IPS-18a (cell line): ENCODE data around the gene NR3C1.

Experiments used
- H3K27ac ChIP-seq: one replicate; pipeline ENCODE4 v1.5.1; 2013; ENCODE audit warnings: low read length
- H3K27me3 ChIP-seq: one replicate; pipeline ENCODE4 v1.6.1; 2013; ENCODE audit warnings: mild to moderate bottlenecking, low read length; ENCODE audit not compliant: control insufficient read depth, insufficient read depth
- H3K36me3 ChIP-seq: one replicate; pipeline ENCODE4 v1.6.1; 2013; ENCODE audit warnings: low read depth, low read length; ENCODE audit not compliant: control insufficient read depth
- H3K4me1 ChIP-seq: one replicate; pipeline ENCODE4 v1.6.1; 2013; ENCODE audit warnings: low read depth, low read length; ENCODE audit not compliant: control insufficient read depth
- H3K4me3 ChIP-seq: one replicate; pipeline ENCODE4 v1.5.1; 2013; ENCODE audit warnings: low read length
- H3K9ac ChIP-seq: one replicate; pipeline ENCODE4 v1.6.1; 2013; ENCODE audit warnings: mild to moderate bottlenecking, low read length, moderate library complexity
- H3K9me3 ChIP-seq: one replicate; pipeline ENCODE4 v1.6.1; 2013; ENCODE audit warnings: low read depth, low read length; ENCODE audit not compliant: control insufficient read depth

NR3C1 gene

DNA sequence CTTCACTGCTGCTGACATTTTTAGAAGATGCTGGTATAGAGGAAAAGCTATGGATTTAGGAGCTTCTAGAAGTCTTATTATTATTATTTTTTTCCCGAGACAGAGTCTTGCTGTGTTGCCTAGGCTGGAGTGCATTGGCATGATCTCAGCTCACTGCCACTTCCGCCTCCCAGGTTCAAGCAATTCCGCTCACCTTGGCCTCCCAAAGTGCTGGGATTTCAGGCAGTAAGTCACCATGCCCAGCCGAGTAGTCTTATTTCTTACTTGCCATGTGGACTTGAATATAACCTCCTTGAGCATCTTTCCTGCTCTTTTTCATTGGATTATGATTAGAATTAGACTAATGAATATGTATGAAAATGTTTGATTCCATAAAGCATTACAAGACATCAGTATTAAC lies 119.5 kb downstream of the NR3C1 start:
- Histone ChIP-seq H3K27me3 (no peaks in the 10 kb centered on the region), H3K4me3 (no peak overlapping the region), H3K36me3 (no peaks in the 10 kb centered on the region), H3K4me1 (peaks cover 10% of the 10 kb centered on the region), H3K9ac (no peak overlapping the region), H3K9me3 (peaks cover 4% of the 10 kb centered on the region), H3K27ac (no peak overlapping the region)

DNA sequence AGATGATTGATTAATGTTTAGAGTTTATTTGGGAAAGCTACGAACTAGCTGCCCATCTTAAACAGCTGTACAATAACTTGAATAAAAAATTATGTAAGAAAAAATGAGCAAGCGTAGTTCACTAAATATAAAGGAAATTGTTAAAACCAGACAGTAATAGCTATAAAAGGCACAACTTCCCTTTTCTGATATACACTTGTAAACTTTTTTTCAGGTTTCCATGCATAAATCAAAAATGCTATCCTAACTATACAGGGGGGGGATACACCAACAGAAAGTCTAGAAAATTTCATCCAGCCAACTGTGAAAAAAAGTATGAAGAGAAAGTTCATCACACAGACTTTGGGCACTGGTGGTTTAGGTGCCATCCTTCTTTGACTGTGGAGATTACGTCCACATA lies 122.3 kb downstream of the NR3C1 start:
- H3K4me3 ChIP-seq = no peak overlapping the region
- peaks cover 4% of the 10 kb centered on the region for H3K9me3 ChIP-seq
- no peak overlapping the region for H3K27ac ChIP-seq
- H3K4me1 ChIP-seq = peaks cover 10% of the 10 kb centered on the region
- H3K27me3 ChIP-seq = no peaks in the 10 kb centered on the region
- no peaks in the 10 kb centered on the region for H3K36me3 ChIP-seq
- H3K9ac ChIP-seq = no peak overlapping the region

DNA sequence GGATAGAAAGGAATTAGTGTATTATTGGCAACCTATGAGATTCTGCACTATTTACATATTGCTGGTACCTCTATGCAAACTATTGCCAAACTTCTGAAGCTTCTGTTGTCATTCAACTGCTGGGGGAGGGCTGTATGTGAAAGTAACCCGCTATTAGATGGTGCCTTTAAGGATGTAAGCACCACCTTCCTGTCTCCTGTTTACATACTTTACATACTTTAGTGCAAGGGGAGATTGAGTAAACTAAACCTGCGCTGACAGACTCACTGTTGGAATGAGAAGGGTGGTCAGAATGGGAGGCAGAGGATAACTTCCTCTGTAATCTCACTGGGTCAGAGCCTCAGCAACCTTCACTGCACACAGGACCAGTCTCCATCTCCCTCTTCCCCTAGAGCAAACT lies 123.8 kb downstream of the NR3C1 start:
- no peak overlapping the region for H3K4me3 ChIP-seq
- H3K4me1 ChIP-seq = peaks cover 10% of the 10 kb centered on the region
- peaks cover 4% of the 10 kb centered on the region for H3K9me3 ChIP-seq
- H3K9ac ChIP-seq = no peak overlapping the region
- no peaks in the 10 kb centered on the region for H3K27me3 ChIP-seq
- H3K27ac ChIP-seq = no peak overlapping the region
- H3K36me3 ChIP-seq = no peaks in the 10 kb centered on the region

DNA sequence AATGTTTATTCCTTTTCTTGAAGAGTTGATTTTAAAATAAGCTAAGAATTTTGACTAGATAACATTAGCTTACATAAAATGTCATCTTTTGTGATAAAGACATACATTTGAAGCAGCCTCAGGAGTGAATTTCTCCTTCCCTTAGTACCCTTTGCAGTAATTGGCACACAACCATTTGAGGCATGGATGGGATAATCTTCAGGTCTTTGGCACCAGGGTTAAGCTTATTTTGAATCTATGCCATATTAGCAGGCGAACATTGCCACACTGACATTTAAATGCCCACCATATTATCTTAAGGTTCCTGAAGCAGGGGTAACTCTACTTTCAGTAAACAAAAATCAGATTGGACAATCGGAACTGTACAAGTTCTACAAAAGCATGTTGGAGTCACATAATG lies 126.0 kb downstream of the NR3C1 start:
- Histone ChIP-seq H3K36me3 (no peaks in the 10 kb centered on the region), H3K27ac (no peak overlapping the region), H3K4me1 (peaks cover 10% of the 10 kb centered on the region), H3K4me3 (no peak overlapping the region), H3K27me3 (no peaks in the 10 kb centered on the region), H3K9me3 (no peaks in the 10 kb centered on the region), H3K9ac (no peak overlapping the region)

DNA sequence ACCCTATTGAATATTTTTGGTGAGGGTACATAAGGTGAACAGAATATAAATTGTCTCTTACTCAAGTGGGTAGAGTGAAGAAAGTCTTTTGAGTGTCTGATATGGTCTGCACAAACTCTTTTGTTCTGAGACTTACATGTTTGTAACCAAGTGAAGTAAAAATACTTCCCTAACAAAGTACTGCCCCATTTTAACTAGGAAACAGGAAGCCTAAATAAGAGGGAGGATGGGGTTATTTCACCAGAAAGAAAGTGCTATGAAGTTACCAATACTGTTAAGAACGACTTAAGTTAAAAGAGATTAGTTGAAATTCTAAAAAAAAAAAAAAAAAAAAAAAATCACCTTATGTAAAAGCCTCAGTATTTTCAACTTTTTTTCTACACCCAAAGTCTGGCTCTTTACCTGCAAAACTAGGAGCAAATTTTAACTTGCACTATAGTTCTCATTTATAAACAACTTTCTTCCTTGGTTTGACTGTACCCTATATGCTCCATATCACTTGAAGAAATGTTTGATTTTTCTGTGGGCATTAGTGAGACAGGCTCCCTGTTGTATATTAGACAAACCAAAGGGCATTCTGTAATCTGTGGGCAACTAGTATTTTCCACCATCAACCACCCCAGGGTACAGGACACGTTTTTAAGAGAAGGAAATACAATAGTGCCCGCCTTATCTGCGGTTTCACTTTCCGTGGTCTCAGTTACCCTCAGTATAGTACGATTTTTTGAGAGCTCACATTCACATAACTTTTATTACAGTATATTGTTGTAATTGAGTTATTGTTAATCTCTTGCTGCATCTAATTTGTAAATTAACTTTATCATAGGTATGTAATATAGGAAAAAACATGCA lies 127.7 kb downstream of the NR3C1 start:
- no peaks in the 10 kb centered on the region for H3K9me3 ChIP-seq
- H3K36me3 ChIP-seq = no peaks in the 10 kb centered on the region
- no peak overlapping the region for H3K9ac ChIP-seq
- H3K4me3 ChIP-seq = no peak overlapping the region
- H3K27ac ChIP-seq = no peak overlapping the region
- peaks cover 10% of the 10 kb centered on the region for H3K4me1 ChIP-seq
- H3K27me3 ChIP-seq = no peaks in the 10 kb centered on the region

DNA sequence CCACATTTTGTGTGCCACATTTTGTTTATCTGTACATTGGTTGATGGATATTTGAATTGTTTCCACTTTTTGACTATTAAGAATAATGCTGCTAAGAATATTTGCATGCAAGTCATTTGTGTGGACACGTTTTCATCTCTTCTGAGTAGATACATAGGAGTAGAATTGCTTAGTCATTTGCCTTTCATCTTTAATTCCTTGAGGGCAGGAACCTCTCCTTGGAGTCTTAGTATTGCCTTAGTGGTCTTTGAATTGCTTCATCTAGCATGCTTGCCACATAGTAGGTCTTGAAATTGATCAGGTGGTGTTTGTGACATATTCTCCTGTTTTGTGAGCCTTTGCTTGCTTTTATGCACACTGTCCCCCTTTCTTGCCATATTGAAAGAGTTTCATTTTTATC lies 128.5 kb downstream of the NR3C1 start:
- Histone ChIP-seq H3K4me1 (peaks cover 8% of the 10 kb centered on the region), H3K4me3 (no peak overlapping the region), H3K27ac (no peak overlapping the region), H3K27me3 (no peaks in the 10 kb centered on the region), H3K9me3 (no peaks in the 10 kb centered on the region), H3K9ac (no peak overlapping the region), H3K36me3 (no peaks in the 10 kb centered on the region)

DNA sequence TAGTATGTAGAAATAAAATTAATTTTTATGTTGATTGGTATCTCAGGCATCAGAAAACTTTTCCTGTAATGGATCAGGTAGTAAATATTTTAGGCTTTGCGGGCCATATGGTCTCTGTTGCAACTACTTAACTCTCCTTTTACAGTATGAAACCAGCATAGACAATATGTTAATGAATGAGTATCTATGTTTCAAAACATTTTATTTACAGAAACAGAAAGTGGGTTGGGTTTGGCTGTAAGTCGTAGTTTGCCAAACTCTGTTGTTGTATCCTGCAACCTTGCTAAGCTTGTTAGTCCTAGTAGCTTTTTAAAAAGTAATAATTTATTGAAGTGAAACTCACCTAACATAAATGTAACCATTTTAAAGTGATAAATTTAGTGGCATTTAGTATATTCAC lies 132.1 kb downstream of the NR3C1 start:
- H3K4me1 ChIP-seq = no peaks in the 10 kb centered on the region
- H3K9ac ChIP-seq = no peak overlapping the region
- no peak overlapping the region for H3K4me3 ChIP-seq
- H3K27ac ChIP-seq = no peak overlapping the region
- H3K27me3 ChIP-seq = no peaks in the 10 kb centered on the region
- H3K9me3 ChIP-seq = peaks cover 6% of the 10 kb centered on the region
- no peaks in the 10 kb centered on the region for H3K36me3 ChIP-seq

DNA sequence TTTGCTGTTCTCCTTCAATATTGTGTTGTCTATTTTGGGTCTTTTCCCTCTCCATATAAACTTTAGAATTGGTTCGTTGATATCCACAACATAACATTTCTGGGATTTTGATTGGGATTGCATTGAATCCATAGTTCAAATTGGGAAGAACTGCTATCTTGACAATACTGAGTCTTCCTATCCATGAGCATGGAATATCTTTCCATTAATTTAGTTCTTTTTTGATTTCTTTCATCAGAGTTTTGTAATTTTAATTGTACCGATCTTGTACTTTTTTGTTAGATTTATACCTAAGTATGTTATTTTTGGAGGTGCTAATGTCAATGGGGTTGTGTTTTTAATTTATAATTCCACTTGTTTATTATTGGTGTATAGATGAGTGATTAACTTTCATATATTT lies 135.1 kb downstream of the NR3C1 start:
- H3K27ac ChIP-seq = no peak overlapping the region
- peaks cover 8% of the 10 kb centered on the region for H3K9me3 ChIP-seq
- no peaks in the 10 kb centered on the region for H3K27me3 ChIP-seq
- H3K4me3 ChIP-seq = no peak overlapping the region
- H3K9ac ChIP-seq = no peak overlapping the region
- no peaks in the 10 kb centered on the region for H3K4me1 ChIP-seq
- no peaks in the 10 kb centered on the region for H3K36me3 ChIP-seq

DNA sequence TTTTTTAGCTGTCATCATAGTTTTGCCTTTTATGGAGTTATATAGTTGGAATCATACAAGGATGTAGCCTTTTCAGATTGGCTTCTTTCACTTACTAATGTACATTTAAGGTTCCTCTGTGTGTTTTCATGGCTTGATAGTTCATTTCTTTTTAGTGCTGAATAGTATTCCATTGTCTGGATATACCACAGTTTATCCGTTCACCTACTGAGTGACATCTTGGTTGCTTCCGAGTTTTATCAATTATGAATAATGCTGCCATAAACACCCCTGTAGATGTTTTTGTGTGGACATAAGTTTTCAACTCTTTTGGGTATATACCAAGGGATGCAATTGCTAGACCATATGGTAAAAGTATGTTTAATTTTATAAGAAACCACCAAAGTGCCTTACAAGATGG lies 136.3 kb downstream of the NR3C1 start:
- Histone ChIP-seq H3K9me3 (peaks cover 8% of the 10 kb centered on the region), H3K4me3 (no peak overlapping the region), H3K9ac (no peak overlapping the region), H3K4me1 (no peaks in the 10 kb centered on the region), H3K27ac (no peak overlapping the region), H3K27me3 (no peaks in the 10 kb centered on the region), H3K36me3 (no peaks in the 10 kb centered on the region)

DNA sequence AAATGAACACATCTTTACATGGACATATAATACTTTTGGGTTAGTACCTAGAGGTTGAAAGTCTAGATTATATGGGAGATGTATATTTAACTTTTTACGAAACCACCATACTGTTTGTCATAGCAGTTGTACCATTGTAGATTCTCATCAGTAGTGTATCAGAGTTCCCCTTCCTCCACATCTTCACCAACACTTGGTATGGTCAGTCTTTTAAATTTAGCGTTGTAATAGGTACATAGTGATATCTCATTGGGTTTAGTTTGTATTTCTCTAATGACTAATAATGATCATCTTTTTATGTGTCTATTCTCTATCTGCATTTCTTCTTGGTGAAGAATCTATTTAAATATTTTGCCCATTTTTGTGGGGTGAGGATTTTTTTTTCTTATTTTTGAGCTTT lies 137.5 kb downstream of the NR3C1 start:
- no peak overlapping the region for H3K27ac ChIP-seq
- no peaks in the 10 kb centered on the region for H3K27me3 ChIP-seq
- H3K36me3 ChIP-seq = no peaks in the 10 kb centered on the region
- no peaks in the 10 kb centered on the region for H3K4me1 ChIP-seq
- H3K9ac ChIP-seq = no peak overlapping the region
- peaks cover 8% of the 10 kb centered on the region for H3K9me3 ChIP-seq
- no peak overlapping the region for H3K4me3 ChIP-seq

DNA sequence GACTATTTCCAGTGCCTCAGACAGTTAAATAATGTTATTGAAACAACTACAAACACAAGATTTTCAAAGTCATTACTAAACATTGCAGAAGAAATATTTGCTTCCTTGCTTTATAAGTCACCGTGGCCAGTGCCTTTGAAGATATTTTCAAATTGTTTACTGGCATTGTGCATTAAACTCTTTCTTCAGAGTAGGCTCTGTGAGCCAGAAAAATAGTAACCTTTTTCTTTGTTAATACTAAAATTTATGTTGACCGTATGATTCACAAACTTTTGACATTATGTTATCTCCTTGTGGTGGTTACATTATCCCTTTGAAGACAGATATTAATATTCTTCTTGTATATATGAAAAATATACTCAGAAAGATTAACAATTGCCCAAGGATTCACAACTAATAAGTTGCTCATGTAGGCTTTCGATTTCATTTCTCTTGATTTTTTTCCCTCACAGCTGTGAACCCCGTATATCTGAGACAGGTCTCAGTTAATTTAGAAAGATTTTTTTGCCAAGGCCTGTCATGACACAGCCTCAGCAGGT lies 140.1 kb downstream of the NR3C1 start:
- Histone ChIP-seq H3K27me3 (no peaks in the 10 kb centered on the region), H3K9me3 (peaks cover 8% of the 10 kb centered on the region), H3K9ac (no peak overlapping the region), H3K4me1 (no peaks in the 10 kb centered on the region), H3K27ac (no peak overlapping the region), H3K4me3 (no peak overlapping the region), H3K36me3 (no peaks in the 10 kb centered on the region)
